ENCODE data around the gene YPEL5.
"Not testable (repeated sequence)": the region's sequence is repeated elsewhere in the genome, so short reads cannot be mapped to it uniquely, and the experiment has no call there.

Gene YPEL5

DNA sequence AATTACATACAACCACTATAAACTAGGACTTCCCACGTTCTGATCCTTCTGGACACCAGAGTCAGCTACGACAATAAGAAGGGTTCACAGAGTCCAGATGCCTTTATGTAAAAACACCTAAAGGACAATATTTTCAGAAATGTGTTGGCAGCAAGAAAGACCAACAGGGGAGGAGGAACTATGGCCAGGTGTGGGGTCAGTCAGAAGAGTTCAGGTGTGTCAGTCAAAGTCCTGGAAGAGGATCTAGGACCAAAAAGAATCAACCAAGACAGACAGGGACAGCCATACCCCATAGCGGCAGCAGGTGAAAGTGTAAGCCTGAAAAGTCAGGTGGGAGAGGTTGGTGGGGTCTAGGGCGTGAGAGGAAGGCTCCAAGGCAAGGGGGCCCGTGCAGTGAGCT, 38.0 kb upstream of the YPEL5 start:
- TF ChIP-seq, protein P1, sequence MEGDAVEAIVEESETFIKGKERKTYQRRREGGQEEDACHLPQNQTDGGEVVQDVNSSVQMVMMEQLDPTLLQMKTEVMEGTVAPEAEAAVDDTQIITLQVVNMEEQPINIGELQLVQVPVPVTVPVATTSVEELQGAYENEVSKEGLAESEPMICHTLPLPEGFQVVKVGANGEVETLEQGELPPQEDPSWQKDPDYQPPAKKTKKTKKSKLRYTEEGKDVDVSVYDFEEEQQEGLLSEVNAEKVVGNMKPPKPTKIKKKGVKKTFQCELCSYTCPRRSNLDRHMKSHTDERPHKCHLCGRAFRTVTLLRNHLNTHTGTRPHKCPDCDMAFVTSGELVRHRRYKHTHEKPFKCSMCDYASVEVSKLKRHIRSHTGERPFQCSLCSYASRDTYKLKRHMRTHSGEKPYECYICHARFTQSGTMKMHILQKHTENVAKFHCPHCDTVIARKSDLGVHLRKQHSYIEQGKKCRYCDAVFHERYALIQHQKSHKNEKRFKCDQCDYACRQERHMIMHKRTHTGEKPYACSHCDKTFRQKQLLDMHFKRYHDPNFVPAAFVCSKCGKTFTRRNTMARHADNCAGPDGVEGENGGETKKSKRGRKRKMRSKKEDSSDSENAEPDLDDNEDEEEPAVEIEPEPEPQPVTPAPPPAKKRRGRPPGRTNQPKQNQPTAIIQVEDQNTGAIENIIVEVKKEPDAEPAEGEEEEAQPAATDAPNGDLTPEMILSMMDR (conservative IDR thresholded peaks at IDR 0.05): no peak
- H3K27ac ChIP-seq: no peak overlapping the region

DNA sequence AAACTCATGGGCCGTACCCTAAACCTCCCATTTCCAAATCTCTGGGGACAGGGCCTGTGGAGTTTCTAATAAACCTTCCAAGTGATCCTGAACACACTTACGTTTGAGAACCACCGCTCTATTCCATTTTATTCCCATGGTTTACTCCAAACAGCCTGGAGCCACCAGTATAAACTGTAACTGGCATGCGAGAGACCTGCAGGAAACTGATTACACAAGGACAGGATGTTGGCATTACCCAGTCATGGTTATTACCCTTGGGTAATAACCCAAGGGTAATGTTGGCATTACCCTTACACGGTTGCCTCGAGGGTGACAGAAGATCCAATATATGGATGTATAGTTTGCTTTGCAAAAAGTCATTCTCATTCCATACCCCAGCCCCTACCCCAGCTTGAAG, 37.0 kb upstream of the YPEL5 start:
- TF ChIP-seq, protein P1 (conservative IDR thresholded peaks at IDR 0.05): no peak
- H3K27ac ChIP-seq: no peak overlapping the region

DNA sequence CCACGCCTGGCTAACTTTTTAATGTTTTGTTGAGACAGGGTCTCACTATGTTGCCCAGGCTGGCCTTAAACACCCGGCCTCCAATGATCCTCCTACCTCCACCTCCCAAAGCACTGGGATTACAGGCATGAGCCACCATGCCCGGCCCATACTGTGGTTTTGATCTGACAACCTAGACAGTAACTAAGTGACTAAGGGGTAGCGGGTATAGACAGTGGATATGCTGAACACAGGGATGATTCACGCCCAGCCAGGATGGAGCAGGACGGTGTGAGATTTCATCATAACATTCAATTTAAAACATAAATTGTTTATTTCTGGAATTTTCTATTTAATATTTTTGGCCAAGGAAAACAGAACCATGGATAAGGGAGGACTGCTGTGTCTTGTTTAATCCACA, 36.0 kb upstream of the YPEL5 start:
- H3K27ac ChIP-seq: no peak overlapping the region
- TF ChIP-seq, protein P1 (conservative IDR thresholded peaks at IDR 0.05): no peak

DNA sequence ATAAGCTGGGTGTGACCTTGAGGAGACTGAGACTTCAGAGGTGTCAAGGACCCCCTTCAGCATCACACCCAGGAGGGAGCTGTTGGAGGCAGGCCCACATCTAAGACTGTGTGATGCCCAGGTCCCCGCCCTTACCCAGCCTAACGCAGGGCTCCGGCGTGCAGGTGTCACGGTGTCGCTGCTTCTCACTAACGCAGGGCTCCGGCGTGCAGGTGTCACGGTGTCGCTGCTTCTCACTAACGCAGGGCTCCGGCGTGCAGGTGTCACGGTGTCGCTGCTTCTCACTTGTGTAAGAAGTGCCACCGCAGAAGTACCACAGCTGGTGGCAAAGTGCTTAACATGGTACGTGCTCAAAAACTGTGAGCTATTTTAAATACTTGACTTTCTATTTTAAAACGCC, 35.6 kb upstream of the YPEL5 start:
- not testable (repeated sequence) for H3K27ac ChIP-seq

DNA sequence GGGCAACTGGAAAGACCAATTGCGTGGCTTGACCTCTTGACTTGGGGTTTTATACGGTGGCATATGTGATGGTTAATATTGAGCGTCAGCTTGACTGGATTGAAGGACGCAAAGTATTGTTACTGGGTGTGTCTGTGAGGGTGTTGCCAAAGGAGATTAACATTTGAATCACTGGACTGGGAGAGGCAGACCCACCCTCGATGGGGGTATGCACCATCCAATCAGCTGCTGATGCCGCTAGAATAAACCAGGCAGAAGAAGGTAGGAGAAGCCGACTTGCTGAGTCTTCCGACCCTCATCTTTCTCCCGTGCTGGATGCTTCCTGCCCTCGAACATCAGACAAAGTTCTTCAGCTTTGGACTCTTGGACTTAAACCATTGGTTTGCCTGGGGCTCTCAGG, 34.2 kb upstream of the YPEL5 start:
- H3K27ac ChIP-seq: no peak overlapping the region
- TF ChIP-seq, protein P1 (conservative IDR thresholded peaks at IDR 0.05): no peak

DNA sequence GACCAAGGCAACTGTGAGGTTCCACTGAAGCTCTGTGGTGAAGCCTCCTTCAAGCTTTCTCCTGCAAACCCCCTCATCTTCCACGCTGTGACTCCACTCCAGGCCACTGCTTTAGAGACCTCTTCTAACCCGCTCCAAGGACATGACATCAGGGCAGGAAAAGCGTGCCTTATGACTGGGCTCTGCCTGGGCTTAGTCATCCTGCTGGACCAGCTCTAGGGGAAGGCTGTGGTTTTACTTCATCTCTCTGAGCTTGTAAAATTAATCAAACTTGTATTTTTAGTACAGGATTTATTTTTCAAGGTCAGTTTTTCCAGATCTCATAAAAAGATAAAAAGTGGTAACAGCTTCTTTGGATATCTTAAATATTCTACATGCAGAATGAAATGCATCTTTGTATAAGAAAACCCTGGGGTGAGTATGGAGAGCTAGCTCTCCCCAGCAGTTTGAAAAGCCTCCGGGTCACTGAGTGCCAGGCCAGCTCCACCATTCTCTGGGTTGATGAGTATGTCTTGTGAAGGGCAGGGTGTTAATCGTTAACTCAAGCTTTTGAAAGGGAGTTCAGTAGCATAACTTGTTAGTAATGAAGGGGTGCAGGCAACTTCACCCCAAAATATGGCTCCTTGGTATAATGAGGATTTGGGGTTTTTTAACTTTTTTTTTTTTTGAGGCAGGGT, 33.1 kb upstream of the YPEL5 start:
- TF ChIP-seq, protein P1 (conservative IDR thresholded peaks at IDR 0.05): no peak
- H3K27ac ChIP-seq: no peak overlapping the region

DNA sequence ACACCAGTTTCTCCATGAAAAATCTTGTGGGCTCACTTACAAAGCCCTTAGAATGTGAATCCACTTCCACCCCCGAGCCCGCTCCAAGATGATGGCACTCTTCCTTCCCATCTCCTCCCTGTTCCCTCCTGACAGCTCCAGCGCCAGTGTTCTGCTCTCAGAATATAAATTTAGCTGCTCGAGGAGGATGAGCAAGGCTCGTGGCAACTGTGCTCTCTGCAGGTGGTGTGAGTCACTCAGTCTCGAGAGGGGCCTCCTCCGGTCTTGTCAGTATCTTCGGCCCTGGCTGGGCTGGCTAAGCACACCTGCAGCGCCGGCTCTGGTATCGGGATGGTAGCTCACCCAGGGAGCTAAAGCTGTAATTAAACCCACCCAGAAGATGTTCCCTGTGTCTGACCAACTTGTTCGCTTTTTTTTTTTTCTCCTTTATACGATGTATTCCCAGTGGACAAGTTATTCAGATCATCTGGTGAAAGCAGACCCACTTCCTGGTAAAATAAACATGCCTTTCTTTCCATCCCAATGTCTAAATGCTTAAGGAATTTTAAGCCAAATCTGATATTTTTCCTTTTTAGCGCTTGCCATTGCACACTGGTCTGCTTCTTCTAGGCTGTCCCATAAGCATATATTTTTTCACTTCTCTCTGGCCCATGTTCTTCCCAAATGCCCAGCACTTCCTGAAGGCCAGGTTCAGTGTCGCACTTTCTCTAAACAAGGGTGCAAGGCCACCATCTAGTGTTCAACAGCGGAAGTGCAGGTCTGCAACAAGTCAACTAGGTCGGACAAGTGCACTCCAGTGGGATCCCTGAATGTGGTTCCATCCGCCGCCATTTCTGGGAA, 31.4 kb upstream of the YPEL5 start:
- no peak overlapping the region for H3K27ac ChIP-seq
- TF ChIP-seq, protein P1 (conservative IDR thresholded peaks at IDR 0.05): peak; percentile 81

DNA sequence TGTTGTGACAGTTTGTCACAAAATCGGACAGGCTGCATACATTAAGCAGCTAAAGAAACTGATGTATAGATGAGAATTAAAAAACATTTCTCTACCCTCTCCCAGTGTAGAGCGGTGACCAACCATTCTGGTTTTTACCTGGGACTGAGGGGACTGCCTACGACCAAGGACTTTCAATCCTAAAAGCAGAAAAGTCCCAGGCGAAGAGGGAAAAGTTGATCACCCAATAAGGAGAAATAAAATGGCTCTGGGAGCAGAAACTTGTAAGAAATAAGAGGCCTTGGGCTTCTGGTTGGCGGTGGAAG, 30.9 kb upstream of the YPEL5 start:
- TF ChIP-seq, protein P1 (conservative IDR thresholded peaks at IDR 0.05): peak; percentile 34
- H3K27ac ChIP-seq: no peak overlapping the region
